ENCODE results near the gene NTN1.

DNA sequence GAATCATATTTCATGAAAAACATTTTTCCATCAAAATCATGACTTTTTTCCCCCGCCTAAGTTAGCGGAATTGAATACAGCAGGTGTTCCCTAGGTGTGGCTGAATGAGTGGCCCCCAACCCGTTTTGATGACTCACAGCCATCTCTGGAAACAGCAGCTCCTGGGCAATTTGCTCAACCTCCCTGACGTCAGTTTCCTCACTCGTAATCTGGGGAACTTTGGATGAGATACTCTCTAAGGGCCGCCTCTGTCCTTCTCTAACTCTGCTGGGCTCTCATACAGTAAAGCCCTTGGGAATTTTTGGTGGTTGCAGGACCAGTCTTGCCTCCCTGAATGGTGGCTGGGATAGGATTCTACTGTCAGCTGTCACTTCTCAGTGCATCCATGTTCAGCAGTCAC, 11.6 kb upstream of the NTN1 start:
- TF ChIP-seq, protein P1, sequence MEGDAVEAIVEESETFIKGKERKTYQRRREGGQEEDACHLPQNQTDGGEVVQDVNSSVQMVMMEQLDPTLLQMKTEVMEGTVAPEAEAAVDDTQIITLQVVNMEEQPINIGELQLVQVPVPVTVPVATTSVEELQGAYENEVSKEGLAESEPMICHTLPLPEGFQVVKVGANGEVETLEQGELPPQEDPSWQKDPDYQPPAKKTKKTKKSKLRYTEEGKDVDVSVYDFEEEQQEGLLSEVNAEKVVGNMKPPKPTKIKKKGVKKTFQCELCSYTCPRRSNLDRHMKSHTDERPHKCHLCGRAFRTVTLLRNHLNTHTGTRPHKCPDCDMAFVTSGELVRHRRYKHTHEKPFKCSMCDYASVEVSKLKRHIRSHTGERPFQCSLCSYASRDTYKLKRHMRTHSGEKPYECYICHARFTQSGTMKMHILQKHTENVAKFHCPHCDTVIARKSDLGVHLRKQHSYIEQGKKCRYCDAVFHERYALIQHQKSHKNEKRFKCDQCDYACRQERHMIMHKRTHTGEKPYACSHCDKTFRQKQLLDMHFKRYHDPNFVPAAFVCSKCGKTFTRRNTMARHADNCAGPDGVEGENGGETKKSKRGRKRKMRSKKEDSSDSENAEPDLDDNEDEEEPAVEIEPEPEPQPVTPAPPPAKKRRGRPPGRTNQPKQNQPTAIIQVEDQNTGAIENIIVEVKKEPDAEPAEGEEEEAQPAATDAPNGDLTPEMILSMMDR (IDR thresholded peaks at IDR 0.05), result no peak
- no peak for TF ChIP-seq SIN3A (IDR thresholded peaks at IDR 0.05; ENCODE audit: borderline replicate concordance, insufficient read depth, low read depth, low read length)
- TF ChIP-seq REST (IDR thresholded peaks at IDR 0.05; ENCODE audit: insufficient read depth in 1 of 2, low read depth in 2 of 2, low read length in 1 of 2), result no peak
- no peak for TF ChIP-seq POLR2AphosphoS5 (IDR thresholded peaks at IDR 0.05; ENCODE audit: low read depth, low read length)
